Measurements from ENCODE around the gene INPP5D. TPM values are rescaled to one million over a fixed set of nuclear protein-coding genes. Genes with fewer than 3 reads are reported as not detected.

INPP5D gene
- polyA plus RNA-seq, 1 of the 3 experiments (the other 2 are of a cell fraction), result 1.3 TPM

- TF ChIP-seq REST (IDR thresholded peaks at IDR 0.05; ENCODE audit: low read depth, low read length) (no peak), GATA2 (CRISPR knock-in tag; IDR thresholded peaks at IDR 0.05) (no peak), RAD21 (IDR thresholded peaks at IDR 0.05; ENCODE audit: low read length) (no peak), FOSL2 (IDR thresholded peaks at IDR 0.05; ENCODE audit: borderline replicate concordance, low read depth) (no peak)
These were observed 49.4 kb upstream of the INPP5D start (continued) for GRCh38 chr2:233010569-233011267.

DNA sequence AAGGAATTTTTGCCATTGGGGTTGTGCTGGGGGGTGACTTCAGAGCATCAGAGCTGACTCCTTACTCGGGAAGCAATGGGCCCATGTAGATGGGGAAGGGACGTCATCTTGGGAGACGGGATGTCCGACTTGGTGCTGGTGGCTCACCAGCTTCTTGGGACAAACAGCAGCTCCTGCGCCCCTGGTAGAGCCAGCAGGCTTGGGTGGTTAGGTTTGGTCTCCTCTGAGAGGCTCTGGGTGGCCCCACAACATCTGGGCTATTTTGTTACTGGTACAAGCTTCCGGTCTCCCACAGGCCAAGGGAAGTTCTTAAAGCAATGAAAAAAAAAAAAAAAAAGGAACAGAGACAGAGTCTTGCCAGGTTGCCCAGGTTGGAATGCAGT is 48.9 kb upstream of the INPP5D start:
- Histone ChIP-seq H3K9ac (no peak overlapping the region), H3K27me3 (ENCODE audit: insufficient read depth) (no peaks in the 10 kb centered on the region), H2AFZ (ENCODE audit: low read depth) (no peak overlapping the region), H3F3A (replicated peaks; ENCODE audit: insufficient read depth) (no peaks in the 10 kb centered on the region), H3K4me3 (ENCODE audit: low read depth in 2 of 2, low read length in 1 of 2) (no peak overlapping the region), H3K36me3 (replicated peaks in 1 of 2; ENCODE audit: control insufficient read depth in 1 of 2, insufficient read depth in 2 of 2, low read length in 1 of 2) (no peaks in the 10 kb centered on the region), H3K79me2 (ENCODE audit: insufficient read depth) (no peaks in the 10 kb centered on the region), H3K27ac (ENCODE audit: low read depth in 2 of 2, low read length in 1 of 2) (no peak overlapping the region), H3K9me3 (no peaks in the 10 kb centered on the region), H3K4me2 (no peak overlapping the region), H3K4me1 (ENCODE audit: control insufficient read depth in 1 of 2, insufficient read depth in 2 of 2, low read depth in 1 of 2, low read length in 1 of 2) (no peaks in the 10 kb centered on the region), H3K9me2 (no peaks in the 10 kb centered on the region), H4K20me1 (ENCODE audit: insufficient read depth) (no peaks in the 10 kb centered on the region)
- ChIA-PET POLR2A (no interaction called here), CTCF (interaction anchor here (1.0 to 1.2 kb wide), 3 partner anchors 10 to 30 kb away, joined by 3 to 4 read pairs (median 3); no protein-coding TSS in a partner anchor)
- 74% methylated on average over 6 of the region's 6 CpGs for WGBS (ENCODE audit: low lambda C conversion rate)
- no peak for DNase-seq
- TF ChIP-seq RCOR1 (IDR thresholded peaks at IDR 0.05; ENCODE audit: low read length), result no peak
- no peak for TF ChIP-seq TCF12 (IDR thresholded peaks at IDR 0.05)
- no peak for TF ChIP-seq CHD2 (IDR thresholded peaks at IDR 0.05; ENCODE audit: low read length, partially characterized antibody)
- no peak for TF ChIP-seq FOSL2 (IDR thresholded peaks at IDR 0.05; ENCODE audit: borderline replicate concordance, low read depth)
- TF ChIP-seq FOXM1 (IDR thresholded peaks at IDR 0.05; ENCODE audit: low read depth), result no peak
- TF ChIP-seq SIN3A (IDR thresholded peaks at IDR 0.05; ENCODE audit: borderline replicate concordance, low read depth, low read length), result no peak
- no peak for TF ChIP-seq GATA2 (CRISPR knock-in tag; IDR thresholded peaks at IDR 0.05)
- TF ChIP-seq, protein P1, sequence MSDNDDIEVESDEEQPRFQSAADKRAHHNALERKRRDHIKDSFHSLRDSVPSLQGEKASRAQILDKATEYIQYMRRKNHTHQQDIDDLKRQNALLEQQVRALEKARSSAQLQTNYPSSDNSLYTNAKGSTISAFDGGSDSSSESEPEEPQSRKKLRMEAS (IDR thresholded peaks at IDR 0.05; ENCODE audit: low read depth), result no peak
- no peak for TF ChIP-seq JUND (IDR thresholded peaks at IDR 0.05)
- TF ChIP-seq MXI1 (IDR thresholded peaks at IDR 0.05; ENCODE audit: low read depth, low read length), result no peak
- TF ChIP-seq EZH2phosphoT487 (IDR thresholded peaks at IDR 0.05; ENCODE audit: borderline replicate concordance, low read depth), result no peak
- TF ChIP-seq MEF2A (IDR thresholded peaks at IDR 0.05; ENCODE audit: borderline replicate concordance, low read depth), result no peak
- TF ChIP-seq ZBTB33 (IDR thresholded peaks at IDR 0.05; ENCODE audit: borderline replicate concordance, low read depth), result no peak
- TF ChIP-seq REST (IDR thresholded peaks at IDR 0.05; ENCODE audit: low read depth, low read length), result no peak
- TF ChIP-seq RFX5 (IDR thresholded peaks at IDR 0.05; ENCODE audit: low read length), result no peak
- no peak for TF ChIP-seq YY1 (IDR thresholded peaks at IDR 0.05; ENCODE audit: low read depth)
- no peak for TF ChIP-seq TAF1 (IDR thresholded peaks at IDR 0.05; ENCODE audit: borderline replicate concordance, low read depth, low read length)
